GM23338 (cell line): Measurements from ENCODE around the gene NKAIN2.

ENCODE experiments used
- CREB1 ChIP-seq: fragments of 250-450 bp; sonication (Bioruptor Pico); IDR thresholded peaks from 2 replicates; pipeline ENCODE4 v1.5.0; 2020; ENCODE audit warnings: low read depth, mild to moderate bottlenecking, moderate library complexity
- TF ChIP-seq, protein P1 (sequence below), 2 experiments: fragments of 200-600 bp in 1 of 2; sonication (generic) in 1 of 2; conservative IDR thresholded peaks; 2 replicates each; pipeline versions ENCODE4 v1.5.1 to v1.6.1; 2016 to 2017; ENCODE audit warnings: antibody characterized with exemption in 2 of 2, low read depth in 2 of 2, mild to moderate bottlenecking in 2 of 2, moderate library complexity in 1 of 2

DNA sequence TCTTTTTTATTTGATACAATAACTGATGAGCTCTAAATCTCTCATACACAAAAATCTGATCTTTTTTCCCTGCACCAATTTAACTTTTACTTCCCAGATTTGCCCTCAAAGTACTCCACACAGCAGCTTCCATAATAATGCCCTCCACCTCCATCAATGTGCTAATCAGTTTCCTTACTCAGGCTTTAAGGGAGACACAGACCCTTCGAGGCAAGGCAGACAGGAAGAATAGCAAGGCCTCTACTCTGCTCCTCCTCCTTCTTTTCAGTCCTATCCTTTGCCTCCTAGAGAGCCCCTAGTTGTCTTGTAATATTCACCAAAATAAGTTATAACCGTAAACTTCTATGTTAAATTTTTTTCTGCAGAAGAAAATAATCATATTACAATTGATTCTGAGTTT is 713.7 kb downstream of the NKAIN2 start:
- TF ChIP-seq, protein P1, sequence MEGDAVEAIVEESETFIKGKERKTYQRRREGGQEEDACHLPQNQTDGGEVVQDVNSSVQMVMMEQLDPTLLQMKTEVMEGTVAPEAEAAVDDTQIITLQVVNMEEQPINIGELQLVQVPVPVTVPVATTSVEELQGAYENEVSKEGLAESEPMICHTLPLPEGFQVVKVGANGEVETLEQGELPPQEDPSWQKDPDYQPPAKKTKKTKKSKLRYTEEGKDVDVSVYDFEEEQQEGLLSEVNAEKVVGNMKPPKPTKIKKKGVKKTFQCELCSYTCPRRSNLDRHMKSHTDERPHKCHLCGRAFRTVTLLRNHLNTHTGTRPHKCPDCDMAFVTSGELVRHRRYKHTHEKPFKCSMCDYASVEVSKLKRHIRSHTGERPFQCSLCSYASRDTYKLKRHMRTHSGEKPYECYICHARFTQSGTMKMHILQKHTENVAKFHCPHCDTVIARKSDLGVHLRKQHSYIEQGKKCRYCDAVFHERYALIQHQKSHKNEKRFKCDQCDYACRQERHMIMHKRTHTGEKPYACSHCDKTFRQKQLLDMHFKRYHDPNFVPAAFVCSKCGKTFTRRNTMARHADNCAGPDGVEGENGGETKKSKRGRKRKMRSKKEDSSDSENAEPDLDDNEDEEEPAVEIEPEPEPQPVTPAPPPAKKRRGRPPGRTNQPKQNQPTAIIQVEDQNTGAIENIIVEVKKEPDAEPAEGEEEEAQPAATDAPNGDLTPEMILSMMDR (conservative IDR thresholded peaks at IDR 0.05; ENCODE audit: low read depth in 2 of 2): no peak
- TF ChIP-seq CREB1 (CRISPR knock-in tag): no peak
